Activated CD4-positive, alpha-beta T cell treated with anti-CD3 and anti-CD28 coated beads, Interleukin-2, amount 50 U/mL, for 4 hours (primary cell): ENCODE measurements around the gene CUBN.

Source experiments
- DNase-seq, 2 experiments: peaks; one replicate each; pipeline ENCODE4 v3.0.0-alpha.2; 2020

CUBN gene

DNA sequence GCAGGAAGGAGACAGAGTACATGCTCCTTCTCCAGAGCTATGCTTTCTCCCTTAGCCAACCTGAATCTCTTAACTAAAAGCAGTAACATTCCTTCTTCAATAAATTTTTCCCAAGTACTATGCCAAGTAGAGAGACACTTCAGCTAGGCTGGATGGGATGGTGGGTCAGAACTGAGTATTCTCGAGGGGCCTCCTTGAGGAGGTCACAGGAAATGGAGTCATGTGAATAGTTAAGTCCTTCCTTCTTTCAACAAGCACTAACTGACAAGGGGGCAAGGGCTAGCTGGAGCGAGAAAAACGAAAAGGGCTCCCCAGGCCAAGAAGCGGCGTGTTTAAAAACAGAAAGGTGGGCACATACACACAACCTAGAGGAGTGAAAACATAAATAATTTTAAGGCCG, 317.8 kb downstream of the CUBN start:
- DNase-seq: no peak

- DNase-seq: no peak
Observed at GRCh38 chr10:16811292-16811691, 318.3 kb downstream of the CUBN start.

DNA sequence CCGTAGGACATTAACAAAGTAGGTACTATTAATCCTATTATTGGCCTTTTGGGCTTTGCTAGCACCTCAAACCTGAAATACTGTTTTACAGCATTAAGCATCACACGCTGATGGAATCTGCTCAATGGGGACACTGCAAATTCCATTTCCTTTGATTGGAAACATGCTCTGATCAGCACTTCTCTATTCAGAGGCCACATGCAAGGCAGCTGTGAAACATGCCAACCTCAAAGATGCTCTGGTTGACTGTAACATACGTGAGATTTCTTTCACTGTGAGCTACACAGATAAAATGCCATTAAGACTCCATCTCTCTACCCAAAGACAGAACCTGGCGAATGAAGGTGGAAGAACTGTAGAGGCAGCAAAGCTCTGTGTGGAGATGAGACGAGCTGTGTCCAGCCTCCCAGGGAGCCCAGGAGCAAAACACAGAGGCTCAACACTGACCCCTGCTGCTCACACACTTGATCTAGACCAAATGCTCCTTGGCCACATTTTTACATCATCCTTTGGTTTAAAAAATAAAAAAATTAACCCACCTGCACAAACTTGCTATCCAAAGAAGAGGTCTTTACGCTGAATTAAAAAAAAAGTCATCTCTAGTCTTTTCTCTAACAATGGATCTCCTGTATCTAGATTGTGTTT, 320.4 kb downstream of the CUBN start:
- peak; percentile 48 to 56 for DNase-seq

GRCh38 chr10:16804123-16804522, 325.5 kb downstream of the CUBN start:
- DNase-seq: no peak

GRCh38 chr10:16803464-16803863, 326.1 kb downstream of the CUBN start:
- no peak for DNase-seq

GRCh38 chr10:16799621-16800020, 330.0 kb downstream of the CUBN start:
- no peak for DNase-seq

DNA sequence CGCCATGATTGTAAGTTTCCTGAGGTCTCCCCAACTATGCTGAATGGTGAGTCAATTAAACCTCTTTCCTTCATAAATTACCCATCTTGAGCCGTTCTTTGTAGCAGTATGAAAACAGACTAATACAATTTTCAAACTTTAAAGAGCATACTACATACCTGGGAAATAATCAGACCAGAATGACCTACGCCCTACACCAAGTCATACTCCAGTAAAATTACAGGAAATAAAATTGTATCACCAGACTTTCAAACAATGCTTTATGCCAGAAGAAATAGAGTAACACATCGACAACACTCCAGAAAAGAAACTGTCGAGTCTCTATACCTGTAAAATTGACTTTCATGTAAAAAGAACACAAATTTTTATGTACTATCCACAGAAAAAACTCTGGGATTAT, 331.0 kb downstream of the CUBN start:
- no peak for DNase-seq

DNA sequence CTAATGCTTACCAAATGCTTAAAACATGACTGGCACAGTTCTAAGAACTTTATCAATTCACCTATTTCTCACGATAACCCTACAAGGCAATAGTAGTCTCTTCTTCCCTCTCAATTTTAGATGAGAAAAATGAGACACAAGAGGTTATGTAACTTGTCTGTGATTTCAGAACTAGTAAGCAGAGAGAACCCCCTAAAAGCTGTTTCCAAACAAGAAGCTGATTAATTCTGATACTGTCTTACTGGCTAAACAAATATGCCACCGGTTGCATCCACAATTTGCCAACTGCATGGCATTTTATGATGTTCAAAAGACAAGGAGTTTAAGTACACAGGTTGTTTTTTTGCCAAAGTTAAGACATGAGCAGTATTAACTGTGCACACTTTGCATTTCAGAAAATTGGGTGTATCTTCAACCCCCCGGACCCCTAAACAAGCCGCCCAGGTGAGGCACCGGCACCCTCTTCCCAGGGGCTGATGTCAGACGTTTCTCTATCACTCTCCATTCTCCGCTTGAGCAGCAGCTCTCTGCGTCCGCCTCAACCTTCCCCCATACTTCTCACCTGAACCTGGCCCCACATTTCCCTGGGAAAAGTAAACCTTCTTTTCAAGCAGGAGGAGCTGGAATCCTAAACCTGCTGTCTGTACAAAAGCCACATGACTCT, 334.1 kb downstream of the CUBN start:
- no peak for DNase-seq

GRCh38 chr10:16794005-16794404, 335.6 kb downstream of the CUBN start:
- no peak for DNase-seq

DNA sequence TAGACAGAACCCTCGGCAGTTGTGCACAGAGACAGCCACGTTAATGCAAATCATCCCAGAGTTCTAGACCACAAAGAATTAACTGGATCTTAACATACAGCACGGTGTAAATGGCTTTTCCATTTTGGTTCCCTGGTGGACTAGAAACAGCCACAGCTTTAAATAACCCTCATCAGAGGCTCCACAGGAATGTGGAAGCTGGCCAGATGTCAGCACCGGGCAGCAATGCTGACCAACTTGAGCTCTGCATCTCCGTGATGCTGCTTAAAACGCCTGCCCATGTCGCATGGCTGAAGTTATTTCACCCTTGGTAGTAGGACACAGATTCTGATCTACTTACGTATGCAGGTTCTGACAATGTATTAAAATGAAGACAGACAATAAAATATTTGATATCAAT, 336.9 kb downstream of the CUBN start:
- no peak for DNase-seq

DNA sequence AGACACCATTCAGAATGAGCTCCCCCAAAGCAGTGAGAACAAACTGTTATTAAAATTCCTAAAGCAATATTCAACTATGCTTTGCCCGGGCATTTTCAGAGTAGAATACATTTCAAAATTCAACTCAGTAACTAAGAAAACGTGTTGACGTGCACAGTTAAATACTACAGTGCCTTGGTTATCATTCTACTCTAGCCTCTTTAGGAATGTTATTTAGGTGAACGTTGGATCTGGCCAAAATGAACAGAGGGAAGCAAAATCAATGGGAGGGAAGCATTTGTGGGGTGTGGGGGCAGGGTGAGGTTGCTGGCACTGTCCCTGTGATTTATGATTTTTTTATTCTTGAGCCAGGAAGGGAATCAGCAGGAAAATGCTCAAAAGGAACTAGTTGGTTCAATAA, 339.8 kb downstream of the CUBN start:
- DNase-seq: no peak

- no peak for DNase-seq
Observed at GRCh38 chr10:16789261-16789660, 340.4 kb downstream of the CUBN start.

- no peak for DNase-seq
Observed at GRCh38 chr10:16788778-16789177, 340.8 kb downstream of the CUBN start.

GRCh38 chr10:16788125-16788524, 341.5 kb downstream of the CUBN start:
- no peak for DNase-seq

GRCh38 chr10:16787361-16787791, 342.2 kb downstream of the CUBN start:
- peak; percentile 64 to 68 for DNase-seq

GRCh38 chr10:16780338-16780880, 349.2 kb downstream of the CUBN start:
- no peak for DNase-seq

DNA sequence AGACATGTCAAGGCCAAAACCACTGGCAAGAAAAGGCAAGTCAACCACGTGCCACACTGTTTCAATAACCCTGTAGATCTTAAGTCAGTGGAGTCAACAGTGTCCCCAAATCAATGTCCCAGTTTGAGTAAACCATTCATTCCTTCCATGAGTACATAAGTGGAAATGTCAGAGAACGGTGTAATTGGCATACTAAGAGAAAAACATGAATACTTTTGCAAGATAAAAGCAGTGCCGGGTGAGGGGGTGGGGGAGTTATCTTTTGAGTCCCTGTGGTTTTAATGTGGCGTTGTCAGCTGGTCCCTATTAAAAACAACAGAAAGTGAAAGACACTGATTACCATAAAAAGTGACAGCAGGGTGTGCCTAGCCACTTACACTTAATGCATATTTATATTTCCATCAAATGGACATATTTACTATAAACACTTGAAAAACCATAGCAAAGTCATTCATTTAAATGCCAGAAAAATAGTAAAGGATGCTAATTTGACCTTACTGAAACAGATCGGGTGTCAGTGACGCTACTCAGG, 350.2 kb downstream of the CUBN start:
- DNase-seq: peak; percentile 73

DNA sequence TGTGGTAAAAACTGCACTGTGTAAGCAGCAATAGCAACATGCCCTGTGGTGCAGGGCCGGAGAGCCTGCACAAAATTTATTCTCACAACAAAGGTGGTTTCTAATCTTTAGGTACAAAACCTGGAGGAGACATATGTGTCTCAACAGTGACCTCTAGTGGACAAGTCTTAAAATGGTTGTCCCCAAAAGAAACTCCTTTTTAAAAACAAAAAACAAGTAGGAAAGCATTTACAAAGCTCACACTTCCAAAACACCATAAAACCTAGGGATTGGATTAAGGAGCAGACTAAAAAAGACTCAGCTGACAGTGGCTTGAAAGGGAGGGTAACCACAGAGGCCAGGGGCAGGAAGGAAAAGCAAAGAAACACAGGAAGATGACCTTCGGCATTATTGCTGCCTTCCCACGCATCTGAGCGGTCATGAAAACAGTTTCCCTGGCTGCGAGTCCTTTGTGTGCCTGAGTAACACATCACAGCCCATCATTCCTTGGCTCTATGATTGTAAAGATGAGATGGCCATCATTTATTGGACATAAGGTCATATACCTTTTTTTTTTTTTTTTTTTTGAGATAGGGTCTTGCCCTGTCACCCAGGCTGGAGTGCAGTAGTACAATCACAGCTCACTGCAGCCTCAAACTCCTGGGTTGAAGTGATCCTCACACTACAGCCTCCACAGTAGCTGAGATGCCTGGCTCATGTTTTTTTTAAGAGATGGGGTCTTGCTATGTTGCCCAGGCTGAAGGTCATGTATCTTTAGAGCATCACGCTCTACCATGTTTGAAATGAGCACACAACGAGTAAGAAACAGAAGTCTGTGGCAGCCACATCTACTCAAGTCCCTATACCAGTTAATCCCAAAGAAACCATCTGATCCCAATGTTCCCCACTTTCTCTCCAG, 351.9 kb downstream of the CUBN start:
- DNase-seq: no peak

GRCh38 chr10:16776896-16777295, 352.7 kb downstream of the CUBN start:
- no peak for DNase-seq
